Measurements from ENCODE around the gene IFNA5. TPM values are rescaled to one million over a fixed set of nuclear protein-coding genes. Genes with fewer than 3 reads are reported as not detected.

Gene IFNA5
- total and polyA plus RNA-seq, 2 donors: not detected

DNA sequence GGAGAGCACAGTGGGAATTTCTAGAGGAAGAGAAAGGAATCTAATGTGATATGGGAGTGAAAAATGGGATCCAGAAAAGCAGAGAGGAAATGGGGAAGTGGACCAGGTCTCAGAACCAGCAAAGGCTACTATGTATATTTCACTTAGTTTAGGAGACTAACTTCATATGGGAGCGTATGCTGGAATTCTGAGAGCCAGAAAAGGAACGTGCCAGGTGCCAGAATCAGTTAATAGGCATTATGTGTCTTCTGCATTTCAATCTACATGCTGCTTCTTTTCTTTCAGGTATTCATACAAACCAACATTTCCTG, 36.8 kb downstream of the IFNA5 start:
- WGBS: 42% methylated on average over 2 of the region's 2 CpGs

DNA sequence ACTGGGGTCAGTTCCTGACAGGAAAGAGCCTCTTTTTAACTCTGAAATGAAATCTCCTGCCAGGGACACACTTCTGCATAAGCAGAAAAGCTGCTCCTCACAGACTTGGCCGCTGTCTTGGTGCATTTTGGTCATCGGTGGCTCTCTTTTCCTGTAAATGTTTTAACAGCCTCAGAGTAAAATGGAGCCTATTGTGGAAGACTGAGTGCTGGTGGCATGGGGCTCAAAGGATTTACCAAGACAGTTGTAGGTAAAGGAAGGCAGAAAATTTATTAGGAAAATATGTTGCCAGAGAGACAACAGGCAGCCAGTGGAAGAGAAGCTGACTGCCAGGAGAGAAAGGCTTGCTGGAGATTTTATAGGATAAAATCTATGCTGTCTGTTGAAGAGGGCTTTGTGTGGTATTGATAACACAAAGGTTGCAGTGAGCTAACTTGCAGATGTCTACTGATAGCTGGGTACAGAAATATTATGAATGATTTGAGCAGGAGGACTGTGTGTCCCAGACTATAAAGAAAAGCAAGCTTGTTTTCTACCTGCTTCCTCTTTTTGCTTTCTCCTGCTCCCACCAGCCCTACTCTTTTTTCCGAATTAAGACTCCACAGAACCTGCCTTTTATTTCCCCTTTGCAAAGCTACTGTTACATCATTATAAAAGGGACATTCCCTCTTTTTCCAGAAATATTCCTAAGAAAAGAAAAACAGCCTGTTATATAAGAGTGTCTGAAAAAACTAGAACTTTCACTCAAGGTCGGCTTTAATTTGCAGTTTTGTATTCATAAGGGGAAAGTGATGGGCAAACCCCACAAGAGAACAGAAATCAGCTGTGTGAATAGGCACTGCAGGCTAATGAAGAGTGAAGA, 37.4 kb downstream of the IFNA5 start:
- 32% methylated on average over 4 of the region's 4 CpGs for WGBS

More for the DNA sequence above, 36.8 kb downstream of the IFNA5 start:
- H3K36me3 ChIP-seq (ENCODE audit: insufficient read depth): no peaks in the 10 kb centered on the region
- no peaks in the 10 kb centered on the region for H3K4me1 ChIP-seq (ENCODE audit: insufficient read depth)
- no peak overlapping the region for H3K4me3 ChIP-seq (ENCODE audit: low read depth, low read length)
- H3K27ac ChIP-seq (ENCODE audit: low read depth): no peak overlapping the region
- no peak for DNase-seq (ENCODE audit: extremely low spot score)

DNA sequence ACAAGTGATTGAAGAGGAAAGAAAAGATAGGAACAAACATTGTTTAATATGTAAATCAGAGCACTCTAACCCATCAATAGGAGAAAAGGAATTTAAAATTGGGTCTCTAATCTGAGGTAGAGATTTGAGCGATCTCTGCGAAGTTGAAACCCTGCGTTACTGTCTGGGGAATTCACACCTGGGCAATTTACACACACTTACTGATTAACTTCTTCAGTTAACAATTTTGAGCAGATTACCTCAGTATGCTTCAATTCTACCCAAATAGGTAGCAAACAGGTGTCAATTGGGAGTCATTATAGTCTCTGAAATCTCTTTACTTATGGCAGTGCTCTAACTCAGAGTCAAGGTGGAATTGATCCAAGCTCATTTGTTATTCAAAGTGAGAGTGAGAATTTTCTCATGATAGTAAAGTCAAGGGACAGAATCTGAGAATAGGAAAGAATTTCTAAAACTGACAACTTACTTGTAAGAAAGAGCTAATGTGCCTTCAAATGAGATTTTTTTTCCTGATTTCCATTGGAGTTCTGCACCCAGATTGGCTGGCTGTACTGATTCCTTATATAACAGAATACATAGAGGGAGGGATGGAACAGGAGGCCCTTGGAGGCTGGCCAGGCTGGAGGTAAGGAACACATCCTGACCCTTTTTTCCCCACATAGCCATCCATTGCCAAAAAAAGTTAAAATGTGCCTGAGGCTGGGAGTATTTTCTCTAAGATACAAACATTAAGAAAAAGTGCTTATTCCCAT, 38.2 kb downstream of the IFNA5 start:
- Histone ChIP-seq H3K4me3 (ENCODE audit: low read depth, low read length) (no peak overlapping the region), H3K27ac (ENCODE audit: low read depth) (no peak overlapping the region), H3K4me1 (ENCODE audit: insufficient read depth) (no peaks in the 10 kb centered on the region), H3K36me3 (ENCODE audit: insufficient read depth) (no peaks in the 10 kb centered on the region)
- WGBS: 27% methylated on average over 3 of the region's 3 CpGs
- DNase-seq (ENCODE audit: extremely low spot score): peak; percentile 29

More for the DNA sequence above, 37.4 kb downstream of the IFNA5 start:
- Histone ChIP-seq H3K27ac (ENCODE audit: low read depth) (no peak overlapping the region), H3K4me3 (ENCODE audit: low read depth, low read length) (no peak overlapping the region), H3K36me3 (ENCODE audit: insufficient read depth) (no peaks in the 10 kb centered on the region), H3K4me1 (ENCODE audit: insufficient read depth) (no peaks in the 10 kb centered on the region)
- no peak for DNase-seq (ENCODE audit: extremely low spot score)

GRCh38 chr9:21265421-21266189, 39.5 kb downstream of the IFNA5 start:
- Histone ChIP-seq H3K4me3 (ENCODE audit: low read depth, low read length) (no peak overlapping the region), H3K4me1 (ENCODE audit: insufficient read depth) (no peaks in the 10 kb centered on the region), H3K36me3 (ENCODE audit: insufficient read depth) (no peaks in the 10 kb centered on the region), H3K27ac (ENCODE audit: low read depth) (no peak overlapping the region)
- DNase-seq (ENCODE audit: extremely low spot score): no peak
- WGBS: 38% methylated on average over 1 of the region's 1 CpG

DNA sequence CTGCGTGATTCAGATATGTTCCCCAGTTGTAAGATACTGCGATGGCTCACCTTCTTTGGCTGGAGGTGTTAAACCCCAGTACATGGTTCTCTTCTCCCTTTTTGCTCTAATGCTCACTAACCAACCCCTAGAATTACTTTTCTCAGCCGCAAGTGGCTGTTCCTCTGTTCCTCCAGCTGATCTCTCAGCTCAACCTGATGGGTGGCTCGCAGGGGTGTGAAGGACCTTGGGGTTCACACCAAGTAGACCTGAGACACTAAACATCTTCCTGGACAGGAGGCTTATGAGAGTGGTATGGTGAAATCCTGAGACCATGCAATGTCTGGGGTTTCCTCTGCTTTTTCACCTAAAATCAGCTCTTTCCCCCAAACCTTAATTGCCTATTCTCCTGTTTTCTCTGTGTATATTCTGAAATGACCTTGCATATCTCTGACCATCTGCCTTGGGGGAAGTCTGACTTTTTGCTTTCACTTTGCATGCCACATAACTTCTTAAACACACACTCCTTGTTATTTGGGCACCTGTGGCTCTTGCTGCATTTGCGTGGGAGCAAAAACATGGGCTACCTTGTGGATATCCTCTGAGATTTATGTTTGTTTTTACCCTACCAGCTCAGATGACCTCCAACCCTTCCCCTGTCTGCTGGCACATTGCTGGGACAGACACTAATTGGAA, 49.4 kb downstream of the IFNA5 start:
- no peak for DNase-seq (ENCODE audit: extremely low spot score)
- Histone ChIP-seq H3K27ac (ENCODE audit: low read depth) (no peak overlapping the region), H3K4me3 (ENCODE audit: low read depth, low read length) (no peak overlapping the region), H3K36me3 (ENCODE audit: insufficient read depth) (no peaks in the 10 kb centered on the region), H3K4me1 (ENCODE audit: insufficient read depth) (no peaks in the 10 kb centered on the region)
- 72% methylated on average over 5 of the region's 5 CpGs for WGBS

Other genes starting within 250 kb of the IFNA5 start
- not detected for gene IFNB1, start 227.4 kb downstream of the IFNA5 start, total RNA-seq
- not detected for gene IFNB1, start 227.4 kb downstream of the IFNA5 start, polyA plus RNA-seq
- gene IFNW1, start 163.5 kb downstream of the IFNA5 start, total RNA-seq: not detected
- gene IFNW1, start 163.5 kb downstream of the IFNA5 start, polyA plus RNA-seq: not detected
- not detected for gene IFNA21, start 138.7 kb downstream of the IFNA5 start, total RNA-seq
- not detected for gene IFNA21, start 138.7 kb downstream of the IFNA5 start, polyA plus RNA-seq
- not detected for gene IFNA4, start 117.7 kb downstream of the IFNA5 start, total RNA-seq
- not detected for gene IFNA4, start 117.7 kb downstream of the IFNA5 start, polyA plus RNA-seq
- gene IFNA7, start 103.1 kb downstream of the IFNA5 start, total RNA-seq: not detected
- not detected for gene IFNA7, start 103.1 kb downstream of the IFNA5 start, polyA plus RNA-seq
- gene IFNA10, start 98.2 kb downstream of the IFNA5 start, total RNA-seq: not detected
- gene IFNA10, start 98.2 kb downstream of the IFNA5 start, polyA plus RNA-seq: not detected
- not detected for gene IFNA16, start 88.0 kb downstream of the IFNA5 start, total RNA-seq
- gene IFNA16, start 88.0 kb downstream of the IFNA5 start, polyA plus RNA-seq: not detected
- gene IFNA17, start 77.1 kb downstream of the IFNA5 start, total RNA-seq: not detected
- gene IFNA17, start 77.1 kb downstream of the IFNA5 start, polyA plus RNA-seq: not detected
- not detected for gene IFNA14, start 65.3 kb downstream of the IFNA5 start, total RNA-seq
- gene IFNA14, start 65.3 kb downstream of the IFNA5 start, polyA plus RNA-seq: not detected
- gene KLHL9, start 30.1 kb upstream of the IFNA5 start, total RNA-seq: 45.7 TPM
- gene KLHL9, start 30.1 kb upstream of the IFNA5 start, polyA plus RNA-seq: 15.3 TPM
- not detected for gene IFNA6, start 45.6 kb upstream of the IFNA5 start, total RNA-seq
- gene IFNA6, start 45.6 kb upstream of the IFNA5 start, polyA plus RNA-seq: not detected
- not detected for gene IFNA13, start 62.7 kb upstream of the IFNA5 start, total RNA-seq
- not detected for gene IFNA13, start 62.7 kb upstream of the IFNA5 start, polyA plus RNA-seq
- not detected for gene IFNA2, start 80.1 kb upstream of the IFNA5 start, total RNA-seq
- gene IFNA2, start 80.1 kb upstream of the IFNA5 start, polyA plus RNA-seq: not detected
- not detected for gene IFNA8, start 103.8 kb upstream of the IFNA5 start, total RNA-seq
- gene IFNA8, start 103.8 kb upstream of the IFNA5 start, polyA plus RNA-seq: not detected
- not detected for gene IFNA1, start 135.1 kb upstream of the IFNA5 start, total RNA-seq
- gene IFNA1, start 135.1 kb upstream of the IFNA5 start, polyA plus RNA-seq: not detected
- 1.3 TPM for gene IFNE, start 177.0 kb upstream of the IFNA5 start, total RNA-seq
- gene IFNE, start 177.0 kb upstream of the IFNA5 start, polyA plus RNA-seq: 0.29 TPM

All from urinary bladder (tissue), 4 donors.